HG03135 (cell line): ENCODE data around the gene RAD21L1.
"Not testable (repeated sequence)": the region's sequence is repeated elsewhere in the genome, so short reads cannot be mapped to it uniquely, and the experiment has no call there.

Experiments used
- ATAC-seq: cut with Tn5 transposase; IDR thresholded peaks from one replicate; pipeline ENCODE4 v1.9.1; 2021; ENCODE audit warnings: mild to moderate bottlenecking, moderate library complexity; ENCODE audit not compliant: unreplicated experiment

Gene RAD21L1

GRCh38 chr20:1199212-1199873, 26.5 kb upstream of the RAD21L1 start:
- no peak for ATAC-seq

- no peak for ATAC-seq
These were observed 25.9 kb upstream of the RAD21L1 start for GRCh38 chr20:1199964-1200363.

DNA sequence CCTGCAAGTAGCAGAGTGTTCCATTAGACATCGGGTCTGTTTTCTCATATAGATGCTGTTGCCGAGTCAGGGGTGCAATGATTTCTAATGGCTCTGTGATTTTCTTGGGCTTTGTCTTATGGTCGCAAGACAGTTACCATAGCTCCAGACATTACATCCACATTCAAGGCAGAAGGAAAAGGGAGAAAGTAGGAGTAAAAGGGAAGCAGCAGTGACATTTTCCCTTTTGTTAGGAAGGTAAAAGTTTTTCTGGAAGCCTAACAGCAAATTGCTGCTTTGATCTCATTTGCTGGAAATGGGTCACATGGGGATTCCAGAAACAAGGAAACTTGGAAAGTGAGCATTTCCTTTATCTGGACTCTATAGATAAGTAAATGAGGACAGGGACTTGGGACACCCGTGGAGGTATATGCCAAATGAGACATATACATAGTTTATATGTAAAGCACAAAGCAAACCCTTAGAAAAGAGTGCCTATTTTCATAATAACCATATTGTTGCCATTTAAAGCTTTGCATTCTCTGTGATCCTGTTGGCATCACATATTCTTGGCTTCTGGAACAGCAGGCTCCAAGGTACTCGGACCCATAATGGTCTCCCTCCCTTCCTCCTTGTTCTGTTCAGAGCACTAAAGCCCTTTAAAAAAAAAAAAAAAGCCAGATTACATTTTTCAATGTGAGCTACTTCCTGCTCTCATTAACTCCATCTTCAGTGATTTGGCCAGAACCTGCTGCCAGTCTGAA, 22.9 kb upstream of the RAD21L1 start, which contains the start of gene C20orf202:
C20orf202 (plus strand) TSS at position 693 of the 743 bp plus-strand sequence. CDS start 132 bp downstream, outside the sequence.
- ATAC-seq: no peak

DNA sequence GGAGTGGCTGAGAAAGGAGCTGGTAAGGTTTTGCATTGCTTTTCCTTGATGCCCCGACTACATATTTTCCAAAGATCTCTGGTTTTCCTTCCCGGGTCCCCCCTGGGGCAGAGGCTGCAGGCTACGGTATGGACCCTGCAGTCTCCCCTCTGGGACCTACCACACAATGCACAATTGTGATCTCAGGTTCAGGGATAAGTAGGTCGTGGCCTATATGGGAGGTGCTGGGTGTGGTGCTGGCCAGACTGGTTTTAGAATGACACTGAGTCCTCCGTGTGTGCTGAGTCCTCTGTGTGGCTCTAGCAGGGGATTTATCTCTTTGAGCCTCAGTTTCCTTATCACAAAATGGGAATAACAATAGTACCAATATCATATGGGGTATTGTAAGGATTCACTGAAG, 22.2 kb upstream of the RAD21L1 start:
- no peak for ATAC-seq

DNA sequence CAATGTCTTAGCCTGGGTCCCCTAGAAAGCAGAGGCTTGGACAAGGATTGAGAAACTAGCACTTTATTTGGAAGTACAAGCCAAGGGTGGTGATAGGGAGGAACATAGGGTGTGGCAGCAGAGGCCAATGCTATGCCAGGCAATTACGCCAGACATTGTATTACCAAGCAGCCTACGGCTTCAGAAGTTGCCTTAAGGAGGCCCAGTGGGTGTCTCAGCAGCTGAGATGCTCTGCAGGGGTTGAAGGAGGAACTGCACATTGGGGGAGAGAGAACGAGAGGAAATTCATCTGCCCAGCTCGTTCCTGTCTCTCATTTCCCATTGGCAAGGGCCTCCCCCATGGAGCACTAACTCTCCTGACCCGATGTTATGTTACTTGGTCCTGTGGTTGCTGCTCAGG, 21.7 kb upstream of the RAD21L1 start:
- no peak for ATAC-seq

- no peak for ATAC-seq
These were observed 21.3 kb upstream of the RAD21L1 start for GRCh38 chr20:1204576-1204975.

- no peak for ATAC-seq
These were observed 20.0 kb upstream of the RAD21L1 start for GRCh38 chr20:1205802-1206201.

- no peak for ATAC-seq
These were observed 19.3 kb upstream of the RAD21L1 start for GRCh38 chr20:1206366-1207148.

DNA sequence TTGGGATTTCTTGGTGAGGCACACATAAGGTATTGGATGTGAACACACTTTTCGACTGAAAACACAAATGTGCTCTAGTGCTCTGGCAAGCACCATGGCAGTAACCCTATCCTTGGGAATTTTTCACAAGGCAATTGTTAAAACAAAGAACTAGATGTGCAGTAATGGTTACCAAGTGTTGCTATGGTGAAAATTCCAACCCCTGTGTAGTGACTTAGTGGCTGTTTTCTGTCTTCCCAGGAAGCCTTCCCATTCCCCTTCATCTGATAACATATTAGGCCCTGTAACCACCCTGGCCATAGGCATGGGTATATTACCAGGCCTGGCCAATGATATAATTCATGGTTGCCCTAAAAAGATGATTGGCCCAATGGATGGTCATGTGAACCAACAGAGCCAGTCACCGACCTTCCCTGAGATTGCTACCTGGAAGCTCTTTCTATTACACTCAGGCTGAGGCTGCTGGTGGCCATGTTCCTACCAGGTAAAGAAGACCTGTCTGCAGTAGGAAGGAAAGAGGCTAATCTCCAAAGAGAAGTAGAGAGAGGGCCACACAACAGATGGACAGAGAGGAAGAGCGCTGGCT, 18.5 kb upstream of the RAD21L1 start:
- ATAC-seq: no peak

DNA sequence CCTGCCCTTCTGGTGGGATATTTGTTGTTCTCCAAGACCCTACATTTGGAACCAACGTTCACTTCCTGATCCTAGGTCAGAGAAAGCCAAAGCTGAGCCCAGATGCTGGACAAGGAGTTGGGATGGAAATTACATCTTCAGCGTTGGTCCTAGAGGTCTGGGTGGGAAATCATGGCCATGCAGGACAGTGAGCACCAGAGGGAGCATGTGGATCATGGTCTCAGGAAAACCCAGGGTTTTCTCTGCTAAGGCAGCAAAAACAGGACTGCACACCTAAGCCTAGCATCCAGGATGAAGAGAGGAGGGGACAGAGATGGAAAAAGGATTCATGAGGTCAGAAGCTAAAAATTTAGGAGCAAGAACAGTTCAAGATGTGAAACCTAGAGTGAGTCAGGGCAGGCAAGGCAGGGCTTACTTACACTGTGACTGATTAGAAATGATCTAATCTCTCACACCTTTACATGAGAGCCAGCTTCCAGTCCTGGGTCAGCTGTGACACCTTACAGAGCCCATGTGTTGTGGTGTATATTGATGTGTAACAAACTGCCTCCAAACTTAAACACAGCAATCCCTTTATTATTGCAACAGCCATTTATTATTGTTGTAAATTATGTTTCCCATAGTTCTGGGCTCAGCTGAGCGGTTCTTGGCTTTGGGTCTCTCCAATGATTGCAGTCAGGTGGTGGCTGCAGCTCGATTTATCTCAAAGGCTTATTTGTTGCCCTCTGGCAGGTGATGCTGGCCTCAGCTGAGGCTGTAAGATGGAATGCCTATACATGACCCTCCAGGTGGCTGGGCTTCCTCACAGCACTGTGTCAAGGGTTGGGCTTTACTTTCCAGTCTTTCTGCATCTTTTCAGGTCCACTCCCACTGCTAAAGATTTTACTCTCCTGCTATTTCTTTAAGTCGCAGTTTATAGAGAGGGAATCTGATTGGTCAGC, 16.1 kb upstream of the RAD21L1 start:
- ATAC-seq: no peak

GRCh38 chr20:1210501-1210900, 15.3 kb upstream of the RAD21L1 start:
- ATAC-seq: no peak

DNA sequence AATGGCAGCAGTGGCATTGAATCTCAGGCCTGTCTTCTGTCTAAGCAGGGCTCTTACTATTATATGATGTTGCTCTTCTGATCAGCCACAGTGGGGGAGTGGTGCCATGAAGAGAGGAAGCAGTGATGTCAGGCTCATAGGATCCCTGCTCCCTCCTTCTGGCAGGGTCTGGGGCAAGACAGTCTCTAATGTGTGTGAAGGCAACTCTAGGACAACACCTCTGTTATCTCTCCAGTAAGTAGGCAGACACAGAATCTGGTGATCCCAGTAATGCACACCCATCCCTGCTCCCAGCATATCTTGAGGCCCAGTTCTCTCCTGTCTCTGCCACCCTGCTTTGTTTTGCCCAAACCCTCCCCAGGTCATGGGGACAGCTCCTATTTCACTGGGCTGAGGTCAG, 13.8 kb upstream of the RAD21L1 start:
- no peak for ATAC-seq

- ATAC-seq: no peak
These were observed 13.0 kb upstream of the RAD21L1 start for GRCh38 chr20:1212607-1213396.

DNA sequence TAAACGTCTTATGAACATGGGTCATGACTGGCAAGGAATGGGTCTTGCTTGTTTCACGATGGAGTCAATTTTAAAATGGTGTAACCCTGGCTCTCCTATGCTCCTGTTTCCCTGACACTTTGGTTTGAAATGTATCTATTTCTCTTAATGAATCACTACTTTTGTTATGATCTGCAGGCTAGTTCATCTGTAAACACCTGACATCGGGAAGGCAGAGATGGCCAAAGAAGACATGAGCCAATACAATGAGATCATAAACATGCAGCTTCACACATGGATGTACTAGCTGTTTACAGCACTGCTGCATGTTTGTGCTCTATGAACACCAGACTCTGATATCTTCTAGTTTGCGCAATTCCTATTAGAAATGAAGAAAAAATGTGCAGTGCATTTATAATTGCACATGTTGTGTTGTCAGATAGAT, 11.0 kb upstream of the RAD21L1 start:
- ATAC-seq: no peak

- no peak for ATAC-seq
These were observed 10.3 kb upstream of the RAD21L1 start for GRCh38 chr20:1215386-1216170.

DNA sequence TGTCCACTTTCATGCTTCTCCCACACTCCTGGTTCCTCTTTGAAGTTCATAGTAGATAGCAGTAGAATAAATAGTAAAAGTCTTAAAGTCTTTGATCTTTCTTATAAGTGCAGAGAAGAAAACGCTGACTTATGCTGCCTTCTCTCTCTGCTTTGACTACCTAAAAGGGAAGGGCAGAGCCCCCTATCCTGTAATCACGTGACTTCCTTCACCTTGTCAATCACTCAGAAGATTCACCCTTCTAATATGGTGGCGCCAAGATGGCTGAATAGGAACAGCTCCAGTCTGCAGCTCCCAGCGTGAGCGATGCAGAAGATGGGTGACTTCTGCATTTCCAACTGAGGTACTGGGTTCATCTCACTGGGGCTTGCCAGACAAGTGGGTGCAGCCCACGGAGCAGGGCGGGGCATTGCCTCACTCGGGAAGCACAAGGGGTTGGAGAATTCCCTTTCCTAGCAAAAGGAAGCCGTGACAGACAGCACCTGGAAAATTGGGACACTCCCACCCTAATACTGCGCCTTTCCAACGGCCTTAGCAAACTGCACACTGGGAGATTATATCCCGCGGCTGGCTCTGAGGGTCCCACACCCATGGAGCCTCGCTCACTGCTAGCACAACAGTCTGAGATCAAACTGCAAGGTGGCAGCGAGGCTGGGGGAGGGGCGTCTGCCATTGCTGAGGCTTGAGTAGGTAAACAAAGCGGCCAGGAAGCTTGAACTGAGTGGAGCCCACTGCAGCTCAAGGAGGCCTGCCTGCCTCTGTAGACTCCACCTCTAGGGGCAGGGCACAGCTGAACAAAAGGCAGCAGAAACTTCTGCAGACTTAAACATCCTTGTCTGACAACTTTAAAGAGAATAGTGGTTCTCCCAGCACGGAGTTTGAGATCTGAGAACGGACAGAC, 9.1 kb upstream of the RAD21L1 start:
- ATAC-seq: not testable (repeated sequence)

DNA sequence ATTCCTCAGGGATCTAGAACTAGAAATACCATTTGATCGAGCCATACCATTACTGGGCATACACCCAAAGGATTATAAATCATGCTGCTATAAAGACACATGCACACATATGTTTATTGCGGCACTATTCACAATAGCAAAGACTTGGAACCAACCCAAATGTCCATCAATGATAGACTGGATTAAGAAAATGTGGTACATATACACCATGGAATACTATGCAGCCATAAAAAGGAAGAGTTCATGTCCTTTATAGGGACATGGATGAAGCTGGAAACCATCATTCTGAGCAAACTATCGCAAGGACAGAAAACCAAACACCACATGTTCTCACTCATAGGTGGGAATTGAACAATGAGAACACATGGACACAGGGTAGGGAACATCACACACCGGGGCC, 3.1 kb upstream of the RAD21L1 start:
- ATAC-seq: not testable (repeated sequence)
